ENCODE results near the gene CDKL5.
A peak's percentile ranks its signal among the peaks of the same experiment; 100 is the strongest.

Gene CDKL5

DNA sequence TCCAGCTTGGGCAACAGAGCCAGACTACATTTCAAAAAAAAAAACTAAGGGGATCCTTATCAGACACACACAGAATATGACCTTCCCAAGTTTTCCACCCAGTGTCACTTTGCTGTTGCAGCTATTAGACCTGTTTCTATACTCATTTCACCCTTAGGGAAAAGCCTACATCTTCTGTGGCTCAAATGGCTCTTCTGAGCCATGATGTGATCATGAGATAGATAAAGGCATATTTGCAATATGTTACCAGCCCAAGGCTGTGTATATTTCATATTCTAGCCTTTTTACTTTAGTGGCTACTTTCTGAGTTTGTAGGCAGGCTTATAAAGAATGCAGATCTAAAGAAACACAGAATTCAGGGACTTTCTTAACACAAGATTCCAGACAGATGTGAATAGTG lies 227.2 kb downstream of the CDKL5 start:
- no peak for DNase-seq

DNA sequence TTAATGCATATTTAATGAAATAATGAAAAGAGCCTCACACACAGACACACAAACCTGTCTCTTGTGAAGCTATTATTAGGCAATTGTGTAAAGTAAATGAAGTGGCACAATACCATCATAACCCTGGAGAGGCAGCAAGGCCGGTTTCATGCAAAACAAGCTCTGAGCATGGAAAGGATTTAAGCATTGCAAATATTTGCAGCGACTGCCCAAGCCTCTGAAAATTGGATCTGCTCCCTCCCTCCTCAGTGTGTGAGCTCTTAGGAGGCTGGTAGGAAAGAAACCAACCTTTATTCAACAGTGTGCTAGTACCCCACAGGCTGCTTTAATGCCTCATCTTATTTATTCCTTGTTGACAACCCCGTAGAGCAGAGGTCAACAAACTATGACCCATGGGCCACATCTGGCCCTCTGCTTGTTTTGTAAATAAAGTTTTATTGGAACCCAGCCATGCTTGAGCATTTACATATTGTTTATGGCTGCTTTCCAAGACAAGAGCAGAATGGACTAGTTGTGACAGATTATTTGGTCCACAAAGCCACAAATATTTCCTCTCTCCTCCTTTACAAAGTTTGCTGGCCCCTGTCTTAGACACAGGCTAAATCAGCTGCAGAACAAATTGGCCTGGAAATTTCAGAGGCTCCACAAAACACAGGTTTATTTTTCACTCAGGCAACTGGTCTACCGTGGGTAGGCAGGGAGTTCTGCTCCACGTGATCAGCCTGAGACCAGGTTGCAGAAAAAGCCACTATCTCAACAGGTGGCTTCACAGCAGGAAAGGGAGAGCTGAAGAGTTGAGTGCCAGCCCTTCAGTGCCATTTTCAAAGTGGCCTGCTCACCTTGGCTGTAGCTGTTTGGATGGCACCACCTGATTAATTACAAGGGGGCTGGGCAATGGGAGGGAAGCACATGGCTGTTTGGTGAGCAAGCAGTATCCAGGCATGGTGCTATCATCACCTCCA lies 229.7 kb downstream of the CDKL5 start:
- no peak for DNase-seq

- no peak for DNase-seq
Observed at GRCh38 chrX:18661273-18661672, 235.9 kb downstream of the CDKL5 start.

- DNase-seq, result no peak
Observed at GRCh38 chrX:18664947-18665346, 239.5 kb downstream of the CDKL5 start.

- DNase-seq, result peak in 1 of 2 donors; percentile 29
Observed at GRCh38 chrX:18666614-18667013, 241.2 kb downstream of the CDKL5 start.

GRCh38 chrX:18668071-18668835 lies 242.8 kb downstream of the CDKL5 start:
- no peak for DNase-seq

DNA sequence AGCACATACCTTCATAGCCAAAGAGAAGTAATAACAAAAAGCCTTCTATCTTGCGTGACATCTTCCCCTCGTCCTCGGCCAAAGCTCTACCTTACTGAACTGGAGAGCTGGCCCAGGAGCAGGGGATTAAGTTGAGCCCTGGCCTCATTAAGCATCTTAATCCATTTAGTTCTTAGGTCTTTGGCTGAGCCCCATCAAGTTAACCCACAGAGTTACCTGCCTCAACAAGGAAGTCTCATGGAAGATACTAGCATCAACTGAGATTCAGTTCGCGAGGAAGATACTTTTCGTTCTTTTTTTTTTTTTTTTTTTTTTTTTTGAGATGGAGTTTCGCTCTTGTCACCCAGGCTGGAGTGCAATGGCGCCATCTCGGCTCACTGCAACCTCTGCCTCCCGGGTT lies 246.6 kb downstream of the CDKL5 start, which contains the start of gene RS1:
TSS of gene RS1 (minus strand) at position 101 of the 400 bp plus-strand sequence. CDS start at position 61, 40 bp downstream.
- no peak for DNase-seq

GRCh38 chrX:18674417-18674787 lies 249.0 kb downstream of the CDKL5 start:
- DNase-seq, result peak in 1 of 2 donors; percentile 14

DNA sequence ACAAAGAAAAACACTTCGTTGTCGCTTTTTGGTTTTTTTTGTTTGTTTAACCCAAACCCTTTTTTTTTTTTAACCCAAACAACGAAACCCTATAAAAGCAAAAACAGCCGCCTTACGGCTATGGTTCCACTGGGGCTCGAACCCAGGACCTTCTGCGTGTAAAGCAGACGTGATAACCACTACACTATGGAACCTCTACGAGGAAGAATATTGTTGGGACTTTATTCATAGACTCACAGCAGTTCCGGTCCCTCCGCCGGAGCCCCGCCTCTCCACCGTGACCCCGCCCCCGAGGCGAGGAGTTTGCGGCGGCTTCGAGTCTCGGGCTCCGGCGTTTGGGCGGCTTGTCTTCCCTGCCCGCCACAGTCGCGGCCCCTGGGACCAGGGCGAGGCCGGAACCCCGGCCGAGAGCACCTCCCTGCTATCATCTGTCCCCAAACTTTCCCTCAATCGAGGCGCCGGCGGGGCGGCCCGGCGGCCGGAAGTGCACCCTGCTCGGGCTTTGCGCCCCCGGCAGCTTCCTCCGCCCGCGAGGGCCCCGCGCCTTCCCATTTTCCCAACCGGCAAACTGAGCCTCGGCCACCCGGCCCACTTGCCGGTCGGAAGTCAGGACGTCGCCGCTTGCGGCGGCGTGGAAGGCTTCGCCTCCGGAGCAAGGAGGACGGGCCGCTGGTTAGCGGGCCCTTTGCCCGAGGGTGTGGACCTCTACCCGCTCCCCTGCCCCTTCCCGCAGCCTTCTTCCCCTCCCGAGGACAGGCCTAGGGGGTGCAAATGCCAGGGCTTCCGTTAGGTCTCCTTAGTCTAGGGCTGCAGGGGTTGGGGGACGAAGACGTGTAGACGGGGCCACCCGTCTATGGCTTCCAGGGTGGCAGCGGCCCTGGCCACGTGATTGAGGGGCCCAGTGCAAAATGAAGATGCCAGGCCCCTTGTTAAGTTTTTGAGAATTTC lies 249.7 kb downstream of the CDKL5 start:
- peak; percentile 83 to 89 for DNase-seq

GRCh38 chrX:18676050-18676449 lies 250.6 kb downstream of the CDKL5 start:
- no peak for DNase-seq

GRCh38 chrX:18676470-18676869 lies 251.1 kb downstream of the CDKL5 start:
- DNase-seq, result no peak

- DNase-seq, result no peak
Observed at GRCh38 chrX:18677161-18677869, 251.9 kb downstream of the CDKL5 start.

GRCh38 chrX:18681996-18682395 lies 256.6 kb downstream of the CDKL5 start:
- DNase-seq, result no peak

- DNase-seq, result no peak
Observed at GRCh38 chrX:18682979-18683387, 257.6 kb downstream of the CDKL5 start.

GRCh38 chrX:18687856-18688495 lies 262.6 kb downstream of the CDKL5 start:
- DNase-seq, result no peak

DNA sequence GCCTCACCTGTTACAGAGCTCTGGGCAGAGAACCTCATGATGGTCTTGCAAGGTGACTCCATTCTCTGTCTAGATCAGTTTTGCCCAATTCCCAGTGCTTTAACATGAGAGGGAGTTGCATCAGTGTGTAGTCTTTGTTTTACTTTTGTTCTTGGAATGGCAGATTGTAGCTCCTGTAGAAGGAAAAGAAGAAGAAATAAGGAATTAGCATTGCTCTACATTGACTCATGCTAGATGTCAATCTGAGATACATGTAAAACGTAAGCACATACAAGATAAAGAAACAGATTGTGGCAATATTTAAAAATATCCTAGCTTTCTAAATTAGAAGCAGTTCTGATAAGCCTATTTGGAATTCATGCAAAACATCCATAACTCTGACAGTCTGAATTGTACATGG lies 266.0 kb downstream of the CDKL5 start:
- no peak for DNase-seq

- no peak for DNase-seq
Observed at GRCh38 chrX:18692541-18692940, 267.1 kb downstream of the CDKL5 start.

- DNase-seq, result no peak
Observed at GRCh38 chrX:18696653-18697052, 271.2 kb downstream of the CDKL5 start.

DNA sequence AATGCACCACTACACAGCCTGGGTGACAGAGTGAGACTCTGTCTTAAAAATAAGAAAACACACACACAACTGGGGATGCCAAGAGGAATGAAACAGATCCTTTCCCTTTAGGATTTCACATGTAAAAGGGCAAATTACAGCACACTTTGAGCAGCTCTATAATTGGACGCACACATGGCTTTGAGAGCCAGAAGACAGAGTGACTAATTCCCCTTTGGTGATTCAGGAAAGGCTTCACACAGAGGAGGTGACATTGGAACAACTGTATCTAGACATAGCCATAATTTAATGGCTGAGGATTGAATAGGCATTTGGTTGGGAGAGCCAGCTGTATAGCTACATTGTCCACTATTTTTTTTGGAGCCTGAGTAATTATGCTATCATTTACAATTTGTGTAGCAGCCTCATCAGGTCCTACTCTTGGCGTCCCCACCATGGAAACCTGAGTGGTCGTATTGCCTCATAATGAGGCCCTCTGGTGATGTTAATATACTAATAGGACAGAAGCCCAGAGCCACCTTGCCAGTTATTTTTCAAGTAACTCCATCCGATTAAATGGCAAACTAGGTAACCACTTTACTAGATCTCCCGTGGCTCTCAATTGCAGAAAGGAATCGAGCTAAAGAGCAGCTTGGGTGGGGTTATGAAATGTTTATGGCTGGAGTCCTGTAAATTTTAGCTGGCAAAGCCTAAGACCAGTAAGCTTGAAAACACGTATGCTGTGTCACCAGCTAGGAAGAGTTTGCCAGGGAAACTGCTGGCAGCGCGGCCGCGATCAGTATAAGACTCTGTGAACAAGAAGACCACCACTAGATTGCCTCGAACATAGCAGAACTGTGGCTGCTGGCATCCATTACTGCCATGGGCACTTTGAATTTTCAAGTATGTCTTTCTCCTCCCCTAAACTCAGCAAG lies 273.6 kb downstream of the CDKL5 start:
- DNase-seq, result no peak

DNA sequence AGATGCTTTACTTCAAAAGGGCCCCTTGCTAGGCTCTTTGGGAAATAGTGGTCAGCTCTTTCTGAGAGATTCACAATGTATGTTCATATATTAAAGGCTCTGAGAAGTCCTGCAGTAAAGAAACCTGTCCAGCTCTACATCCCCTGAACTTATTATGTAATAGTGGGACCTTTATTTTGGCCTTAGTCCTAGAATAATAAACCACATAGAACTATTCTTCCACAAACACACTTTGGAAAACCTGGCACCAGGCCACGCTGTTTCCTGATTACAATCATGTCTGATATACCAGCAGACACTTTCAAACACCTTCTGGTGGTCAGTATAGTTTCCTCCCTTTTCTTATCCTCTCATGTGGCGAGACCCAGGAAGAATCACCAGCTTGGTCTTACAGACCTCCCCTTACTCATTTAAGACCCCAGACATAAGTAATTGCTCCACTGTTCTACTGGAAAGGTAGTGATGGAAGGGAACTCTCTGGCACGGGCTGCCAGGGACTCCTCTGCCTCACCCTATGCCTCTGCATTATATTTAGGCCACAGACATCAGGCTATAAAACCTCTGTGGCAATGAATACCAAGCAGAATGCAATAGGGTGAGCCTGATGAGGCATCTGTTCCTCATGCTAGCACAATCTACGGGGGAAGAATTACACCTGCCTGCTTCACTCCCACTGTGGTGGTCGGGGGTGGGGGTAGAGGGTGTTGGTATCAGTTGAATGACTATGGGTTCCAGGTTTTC lies 276.4 kb downstream of the CDKL5 start:
- DNase-seq, result no peak

All from CD4-positive, alpha-beta T cell treated with Interleukin-1 beta for 1 hour (primary cell).